Fibroblast of lung (primary cell): ENCODE results near the gene FMNL2.

Source experiments
- EZH2 ChIP-seq: IDR thresholded peaks from 2 replicates; pipeline ENCODE4 v1.5.1; 2012; ENCODE audit warnings: low read length, control low read depth, mild to moderate bottlenecking; ENCODE audit errors: missing control alignments
- TF ChIP-seq, protein P1 (sequence below), 2 donors: IDR thresholded peaks in 1 of 2; conservative IDR thresholded peaks in 1 of 2; 1 replicate in 1 of 2; 2 replicates in 1 of 2; pipeline ENCODE4 v1.5.1; 2011 to 2012; ENCODE audit warnings: low read length in 2 of 2, control low read depth in 1 of 2, inconsistent platforms in 1 of 2, low read depth in 1 of 2, mild to moderate bottlenecking in 1 of 2

DNA sequence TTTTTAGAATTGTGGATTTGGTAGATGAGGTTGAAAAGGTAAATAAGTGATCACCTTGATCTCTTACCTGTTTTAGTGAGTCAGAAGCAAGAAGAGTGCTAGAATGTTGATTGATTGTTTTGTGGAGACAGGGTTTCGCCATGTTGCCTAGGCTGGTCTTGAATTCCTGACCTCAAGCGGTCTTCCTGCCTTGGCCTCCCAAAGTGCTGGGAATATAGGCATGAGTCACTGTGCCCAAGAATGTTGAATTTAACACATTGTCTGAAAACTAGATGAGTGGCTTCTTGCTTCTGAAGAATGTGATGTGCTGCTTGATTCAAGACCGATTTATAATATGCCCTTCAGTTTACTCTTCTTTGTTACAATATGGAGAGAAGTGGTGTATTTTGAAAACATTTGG lies 121.3 kb downstream of the FMNL2 start:
- TF ChIP-seq, protein P1, sequence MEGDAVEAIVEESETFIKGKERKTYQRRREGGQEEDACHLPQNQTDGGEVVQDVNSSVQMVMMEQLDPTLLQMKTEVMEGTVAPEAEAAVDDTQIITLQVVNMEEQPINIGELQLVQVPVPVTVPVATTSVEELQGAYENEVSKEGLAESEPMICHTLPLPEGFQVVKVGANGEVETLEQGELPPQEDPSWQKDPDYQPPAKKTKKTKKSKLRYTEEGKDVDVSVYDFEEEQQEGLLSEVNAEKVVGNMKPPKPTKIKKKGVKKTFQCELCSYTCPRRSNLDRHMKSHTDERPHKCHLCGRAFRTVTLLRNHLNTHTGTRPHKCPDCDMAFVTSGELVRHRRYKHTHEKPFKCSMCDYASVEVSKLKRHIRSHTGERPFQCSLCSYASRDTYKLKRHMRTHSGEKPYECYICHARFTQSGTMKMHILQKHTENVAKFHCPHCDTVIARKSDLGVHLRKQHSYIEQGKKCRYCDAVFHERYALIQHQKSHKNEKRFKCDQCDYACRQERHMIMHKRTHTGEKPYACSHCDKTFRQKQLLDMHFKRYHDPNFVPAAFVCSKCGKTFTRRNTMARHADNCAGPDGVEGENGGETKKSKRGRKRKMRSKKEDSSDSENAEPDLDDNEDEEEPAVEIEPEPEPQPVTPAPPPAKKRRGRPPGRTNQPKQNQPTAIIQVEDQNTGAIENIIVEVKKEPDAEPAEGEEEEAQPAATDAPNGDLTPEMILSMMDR (conservative IDR thresholded peaks at IDR 0.05 in 1 of 2, IDR thresholded peaks at IDR 0.05 in 1 of 2; ENCODE audit: low read depth in 1 of 2, low read length in 2 of 2): no peak
- TF ChIP-seq EZH2: no peak
